H1 (cell line): ENCODE results near the gene ST14. TPM values are rescaled to one million over a fixed set of nuclear protein-coding genes. Genes with fewer than 3 reads are reported as not detected.

Experiments
- CTCF ChIA-PET: fragments of 300-600 bp; sonication (Branson Sonifier 250); formaldehyde crosslinking; loops from one replicate; lab custom pipeline; 2021; ENCODE audit not compliant: partially characterized antibody; lab: Charles Lee
- POLR2A ChIA-PET: fragments of 300-600 bp; sonication (Branson Sonifier 250); formaldehyde crosslinking; loops from one replicate; lab custom pipeline; 2021; ENCODE audit warnings: inconsistent platforms; ENCODE audit not compliant: partially characterized antibody; lab: Charles Lee
- DNase-seq, 2 experiments: peaks; one replicate each; pipeline versions ENCODE4 v3.0.0 to v3.0.0-alpha.2; 2010 to 2022; ENCODE audit warnings: low spot score in 2 of 2, low read depth in 1 of 2, mixed read lengths in 1 of 2
- FAIRE-seq: peaks from 2 replicates; lab custom pipeline; 2011; peaks lifted over from hg19 to GRCh38; lab: Jason Lieb, UNC
- H2AFZ ChIP-seq: 2 replicates; pipeline ENCODE4 v1.8.1; 2012; ENCODE audit warnings: low read length, inconsistent platforms
- H2AK5ac ChIP-seq: 2 replicates; pipeline ENCODE4 v1.6.1; 2013; ENCODE audit warnings: low read depth, low read length
- H2BK120ac ChIP-seq: replicated peaks from 2 replicates; pipeline ENCODE3; 2013; ENCODE audit warnings: low read depth, low read length, inconsistent platforms
- H2BK12ac ChIP-seq: 2 replicates; pipeline ENCODE4 v1.6.1; 2013; ENCODE audit warnings: low read depth, low read length
- H2BK15ac ChIP-seq: 2 replicates; pipeline ENCODE4 v1.6.1; 2013; ENCODE audit warnings: low read length
- H2BK20ac ChIP-seq: 2 replicates; pipeline ENCODE4 v1.6.1; 2013; ENCODE audit warnings: low read length
- H2BK5ac ChIP-seq: 2 replicates; pipeline ENCODE4 v1.6.1; 2013; ENCODE audit warnings: low read depth, low read length
- H3K14ac ChIP-seq: 2 replicates; pipeline ENCODE4 v1.6.1; 2013; ENCODE audit warnings: inconsistent platforms; ENCODE audit not compliant: insufficient read length
- H3K18ac ChIP-seq: 2 replicates; pipeline ENCODE4 v1.6.1; 2013; ENCODE audit warnings: low read length; ENCODE audit errors: extremely low read depth
- H3K23ac ChIP-seq: 2 replicates; pipeline ENCODE4 v1.6.1; 2013; ENCODE audit warnings: inconsistent platforms; ENCODE audit not compliant: insufficient read length
- H3K23me2 ChIP-seq: 2 replicates; pipeline ENCODE4 v1.6.1; 2013; ENCODE audit warnings: low read depth, low read length
- H3K27ac ChIP-seq: 2 replicates; pipeline ENCODE4 v1.6.1; 2011; ENCODE audit warnings: low read depth, low read length, inconsistent platforms
- H3K27me3 ChIP-seq, 4 experiments: replicated peaks in 1 of 4; 1 replicate in 1 of 4; 2 replicates in 3 of 4; pipeline versions ENCODE4 v1.6.1 to v1.8.1; 2011 to 2013; ENCODE audit warnings: low read length in 3 of 4, mild to moderate bottlenecking in 3 of 4, inconsistent platforms in 2 of 4, mixed read lengths in 2 of 4, moderate library complexity in 1 of 4; ENCODE audit not compliant: control insufficient read depth in 3 of 4, insufficient read depth in 3 of 4; ENCODE audit errors: extremely low read depth in 1 of 4
- H3K36me3 ChIP-seq, 4 experiments: 2 replicates each; pipeline versions ENCODE4 v1.6.1 to v1.8.1; 2011 to 2013; ENCODE audit warnings: mild to moderate bottlenecking in 4 of 4, low read length in 3 of 4, moderate library complexity in 2 of 4, control low read depth in 1 of 4, inconsistent platforms in 1 of 4; ENCODE audit not compliant: insufficient read depth in 4 of 4, control insufficient read depth in 2 of 4
- H3K4ac ChIP-seq: replicated peaks from 2 replicates; pipeline ENCODE3; 2013; ENCODE audit warnings: low read length, low read depth, mixed read lengths, inconsistent platforms; ENCODE audit not compliant: insufficient read length
- H3K4me1 ChIP-seq, 4 experiments: replicated peaks in 1 of 4; 1 replicate in 1 of 4; 2 replicates in 3 of 4; pipeline versions ENCODE4 v1.6.1 to v1.8.1; 2011 to 2013; ENCODE audit warnings: low read length in 3 of 4, inconsistent platforms in 2 of 4, mixed read lengths in 1 of 4; ENCODE audit not compliant: insufficient read depth in 4 of 4, control insufficient read depth in 3 of 4
- H3K4me2 ChIP-seq, 2 experiments: 2 replicates each; pipeline versions ENCODE4 v1.6.1 to v1.8.1; 2011 to 2013; ENCODE audit warnings: low read depth in 2 of 2, low read length in 2 of 2, control low read depth in 1 of 2, inconsistent platforms in 1 of 2, mild to moderate bottlenecking in 1 of 2; ENCODE audit not compliant: insufficient read depth in 1 of 2
- H3K4me3 ChIP-seq, 4 experiments: fragments of 200-600, 300-600 bp in 1 of 4; sonication (generic), shearing (Covaris generic), sonication (Bioruptor Twin) in 1 of 4; 2 replicates each; pipeline versions ENCODE4 v1.5.1 to v1.8.1; 2011 to 2016; ENCODE audit warnings: low read length in 4 of 4, low read depth in 3 of 4, control low read depth in 2 of 4, inconsistent platforms in 2 of 4, mild to moderate bottlenecking in 2 of 4, mixed read lengths in 1 of 4, moderate library complexity in 1 of 4; ENCODE audit not compliant: insufficient read depth in 2 of 4; ENCODE audit errors: extremely low read depth in 1 of 4
- H3K56ac ChIP-seq: replicated peaks from 2 replicates; pipeline ENCODE3; 2013; ENCODE audit warnings: low read depth, mild to moderate bottlenecking, mixed read lengths, low read length, inconsistent platforms; ENCODE audit not compliant: insufficient read length
- H3K79me1 ChIP-seq: 2 replicates; pipeline ENCODE4 v1.6.1; 2013; ENCODE audit warnings: low read depth, low read length, control low read depth
- H3K79me2 ChIP-seq, 2 experiments: 2 replicates each; pipeline versions ENCODE4 v1.6.1 to v1.8.1; 2012 to 2013; ENCODE audit warnings: low read length in 2 of 2, mild to moderate bottlenecking in 2 of 2, inconsistent platforms in 1 of 2; ENCODE audit not compliant: insufficient read depth in 2 of 2, control insufficient read depth in 1 of 2
- H3K9ac ChIP-seq, 4 experiments: replicated peaks in 1 of 4; 1 replicate in 1 of 4; 2 replicates in 3 of 4; pipeline versions ENCODE4 v1.6.1 to v1.8.1; 2011 to 2013; ENCODE audit warnings: low read depth in 3 of 4, low read length in 3 of 4, control low read depth in 2 of 4, mild to moderate bottlenecking in 2 of 4, moderate library complexity in 2 of 4, inconsistent platforms in 1 of 4; ENCODE audit errors: extremely low read depth in 1 of 4
- H3K9me3 ChIP-seq, 2 experiments: 2 replicates each; pipeline versions ENCODE4 v1.6.1 to v1.8.1; 2012 to 2013; ENCODE audit warnings: mild to moderate bottlenecking in 2 of 2, moderate library complexity in 2 of 2, control low read depth in 1 of 2, inconsistent platforms in 1 of 2, low read depth in 1 of 2, low read length in 1 of 2, mixed read lengths in 1 of 2; ENCODE audit not compliant: insufficient read depth in 2 of 2
- H4K20me1 ChIP-seq, 2 experiments: replicated peaks in 1 of 2; 2 replicates each; pipeline versions ENCODE3 to v1.8.1; 2011 to 2013; ENCODE audit warnings: inconsistent platforms in 2 of 2, low read length in 2 of 2, mild to moderate bottlenecking in 1 of 2; ENCODE audit not compliant: insufficient read depth in 2 of 2, control insufficient read depth in 1 of 2
- H4K5ac ChIP-seq: 2 replicates; pipeline ENCODE4 v1.6.1; 2013; ENCODE audit warnings: low read length, low read depth, mixed read lengths, inconsistent platforms; ENCODE audit not compliant: insufficient read length
- H4K8ac ChIP-seq: 2 replicates; pipeline ENCODE4 v1.8.0; 2013; ENCODE audit warnings: mild to moderate bottlenecking, moderate library complexity, low read length, inconsistent platforms; ENCODE audit not compliant: insufficient read depth; ENCODE audit errors: extremely low read depth
- H4K91ac ChIP-seq: replicated peaks from 2 replicates; pipeline ENCODE3; 2013; ENCODE audit warnings: low read length, mixed read lengths, inconsistent platforms; ENCODE audit not compliant: insufficient read length
- CBX8 ChIP-seq: fragments of 300-800, 300-1000 bp; sonication (generic); IDR thresholded peaks from 2 replicates; pipeline ENCODE4 v1.7.1; 2016; ENCODE audit warnings: low read depth, low read length, borderline replicate concordance
- CEBPB ChIP-seq: IDR thresholded peaks from 2 replicates; pipeline ENCODE4 v1.6.1; 2012; ENCODE audit warnings: low read depth, low read length
- CTCF ChIP-seq, 3 experiments: IDR thresholded peaks; 1 replicate in 2 of 3; 2 replicates in 1 of 3; pipeline versions ENCODE4 v1.5.1 to v1.6.1; 2011; ENCODE audit warnings: low read length in 3 of 3, mild to moderate bottlenecking in 3 of 3, inconsistent platforms in 2 of 3, low read depth in 1 of 3, moderate library complexity in 1 of 3; ENCODE audit not compliant: insufficient read depth in 1 of 3; ENCODE audit errors: control extremely low read depth in 1 of 3
- FOSL1 ChIP-seq: IDR thresholded peaks from 2 replicates; pipeline ENCODE4 v1.6.1; 2011; ENCODE audit warnings: mild to moderate bottlenecking, low read depth, low read length, moderate library complexity; ENCODE audit not compliant: insufficient read depth
- KDM1A ChIP-seq: fragments of 200-600, 300-600 bp; sonication (generic); IDR thresholded peaks from 2 replicates; pipeline ENCODE4 v1.7.1; 2016; ENCODE audit warnings: mild to moderate bottlenecking, low read length, borderline replicate concordance
- RAD21 ChIP-seq, 2 experiments: IDR thresholded peaks in 1 of 2; conservative IDR thresholded peaks in 1 of 2; 2 replicates each; pipeline ENCODE4 v1.6.1; 2011; ENCODE audit warnings: low read depth in 2 of 2, low read length in 2 of 2, improper control_type of control experiment in 1 of 2, inconsistent platforms in 1 of 2, mild to moderate bottlenecking in 1 of 2, moderate library complexity in 1 of 2
- RNF2 ChIP-seq: fragments of 200-900, 300-1000 bp; sonication (generic); IDR thresholded peaks from 2 replicates; pipeline ENCODE4 v1.7.1; 2016; ENCODE audit warnings: borderline replicate concordance, low read depth, mild to moderate bottlenecking, antibody characterized with exemption, low read length; ENCODE audit not compliant: poor library complexity, severe bottlenecking; ENCODE audit errors: missing control alignments
- SP1 ChIP-seq: IDR thresholded peaks from 2 replicates; pipeline ENCODE4 v1.6.1; 2011; ENCODE audit warnings: low read depth, low read length
- SP2 ChIP-seq: IDR thresholded peaks from 2 replicates; pipeline ENCODE4 v1.6.1; 2012; ENCODE audit warnings: mild to moderate bottlenecking, low read length, inconsistent platforms
- TAF1 ChIP-seq: IDR thresholded peaks from 2 replicates; pipeline ENCODE4 v1.6.1; 2011; ENCODE audit warnings: mild to moderate bottlenecking, low read depth, low read length
- ZNF274 ChIP-seq: IDR thresholded peaks from 2 replicates; pipeline ENCODE4 v1.7.0; 2012; ENCODE audit warnings: low read length, borderline replicate concordance; ENCODE audit errors: extremely low read depth
- WGBS, 2 experiments: shearing (Covaris generic) in 1 of 2; methylation state at CpG; one replicate each; pipeline versions ENCODE4 v1.1.6 to v1.1.7; 2013 to 2015; ENCODE audit warnings: low lambda C conversion rate in 2 of 2, mixed read lengths in 2 of 2, inconsistent platforms in 1 of 2, low coverage in 1 of 2, missing lambda C conversion rate in 1 of 2; ENCODE audit not compliant: insufficient replicate concordance in 2 of 2, insufficient coverage in 1 of 2, insufficient read length in 1 of 2; ENCODE audit errors: extremely low coverage in 1 of 2, missing lambda C conversion rate in 1 of 2; 5-methylcytosine and 5-hydroxymethylcytosine counted together
- polyA plus RNA-seq, 7 experiments: library from polyadenylated mRNA; depleted of rRNA in 3 of 7; stranded (reverse) in 5 of 7; unstranded in 2 of 7; fragments of >200 nt in 5 of 7; fragments of 200-250 nt in 2 of 7; gene quantifications; 1 replicate in 5 of 7; 2 replicates in 1 of 7; 4 replicates in 1 of 7; pipeline versions ENCODE4 v1.2.1 to v1.2.3, GENCODE V29; 2011 to 2013; ENCODE audit warnings: missing spikeins in 2 of 7, mixed read lengths in 2 of 7
- total RNA-seq: library from RNA; stranded (reverse); fragmentation: NEBNext Ultra II Directional; extraction: Animal tissue kit (Norgen Biotek cat#: 25700); gene quantifications from 2 replicates; pipeline ENCODE4 v1.2.1, GENCODE V29; 2021

The ST14 gene
- total and polyA plus RNA-seq, 2 of the 8 experiments (the other 6 are each of a cell fraction or from before 2014, with no cell fraction given): 22.4 to 24.9 TPM

GRCh38 chr11:130198964-130199363 is 39.4 kb downstream of the ST14 start:
- H3K79me2 ChIP-seq: no peaks in the 10 kb centered on the region
- H3K23me2 ChIP-seq: no peaks in the 10 kb centered on the region; the same call in 1 of the 2 replicates
- H2AK5ac ChIP-seq: no peak overlapping the region
- POLR2A ChIA-PET: no interaction called here
- FAIRE-seq (no peak), DNase-seq (no peak)
- H2AFZ ChIP-seq: no peak overlapping the region
- H2BK5ac ChIP-seq: no peak overlapping the region
- no peaks in the 10 kb centered on the region; a peak in 1 of 8 replicates for H3K36me3 ChIP-seq
- no peak overlapping the region for H3K9ac ChIP-seq
- no peak overlapping the region for H3K18ac ChIP-seq
- WGBS, 2 experiments: 95% methylated on average over 15 of the region's 15 CpGs; no CpG with 5 or more reads in 1 of the 2 experiments
- H2BK120ac ChIP-seq: no peak overlapping the region
- no peaks in the 10 kb centered on the region for H3K27me3 ChIP-seq
- no peaks in the 10 kb centered on the region for H3K79me1 ChIP-seq
- H3K9me3 ChIP-seq: no peaks in the 10 kb centered on the region
- H2BK20ac ChIP-seq: no peak overlapping the region
- no peak overlapping the region for H2BK12ac ChIP-seq
- H4K8ac ChIP-seq: no peak overlapping the region
- H3K27ac ChIP-seq: no peak overlapping the region
- H3K23ac ChIP-seq: no peak overlapping the region
- no peaks in the 10 kb centered on the region for H3K4me1 ChIP-seq
- H3K4me3 ChIP-seq: no peak overlapping the region
- no peak overlapping the region for H3K14ac ChIP-seq
- H4K5ac ChIP-seq: no peak overlapping the region
- H3K4me2 ChIP-seq: no peak overlapping the region
- no peak overlapping the region; the same call in 1 of the 2 replicates for H2BK15ac ChIP-seq
- peaks cover 0 to 6% of the 10 kb centered on the region in 2 experiments for H4K20me1 ChIP-seq
- H4K91ac ChIP-seq: no peak overlapping the region
- H3K4ac ChIP-seq: no peak overlapping the region
- no peak overlapping the region for H3K56ac ChIP-seq
- CTCF ChIA-PET: interaction anchor here (1.0 to 1.3 kb wide), 7 partner anchors 16 to 695 kb away, joined by 3 to 6 read pairs (median 3); partner anchors contain the start of gene ADAMTS8
- TF ChIP-seq FOSL1 (no peak), TAF1 (no peak), RNF2 (no peak), ZNF274 (no peak), CEBPB (no peak), KDM1A (no peak), SP1 (no peak), CBX8 (no peak), CTCF (IDR thresholded peaks at IDR 0.05; ENCODE audit: control extremely low read depth in 1 of 3, insufficient read depth in 1 of 3, low read depth in 1 of 3, low read length in 3 of 3) (peak in 2 of 3 experiments; percentile 28 to 31; a peak in 2 of 4 replicates), SP2 (no peak), RAD21 (IDR thresholded peaks at IDR 0.05 in 1 of 2, conservative IDR thresholded peaks at IDR 0.05 in 1 of 2; ENCODE audit: low read depth in 2 of 2, low read length in 2 of 2) (peak in 1 of 2 experiments; percentile 11; a peak in 2 of 4 replicates)
